K562 (cell line): ENCODE data around the gene RPL19. TPM values are rescaled to one million over a fixed set of nuclear protein-coding genes. Genes with fewer than 3 reads are reported as not detected.
A peak's percentile ranks its signal among the peaks of the same experiment; 100 is the strongest.

ENCODE experiments used
- CREM ChIP-seq: IDR thresholded peaks from 2 replicates; pipeline ENCODE4 v1.6.1; 2014; ENCODE audit warnings: antibody characterized with exemption, low read depth
- DACH1 ChIP-seq: fragments of 450-650 bp; IDR thresholded peaks from 2 replicates; pipeline ENCODE4 v1.6.1; 2018; ENCODE audit not compliant: partially characterized antibody
- ELF4 ChIP-seq: fragments of 450-650 bp; formaldehyde crosslinking; IDR thresholded peaks from 2 replicates; pipeline ENCODE4 v1.4.0; 2022; ENCODE audit warnings: missing genetic modification characterization
- ETV6 ChIP-seq, 3 experiments: fragments of 150-350 bp in 1 of 3; sonication (generic) in 1 of 3; formaldehyde crosslinking in 1 of 3; IDR thresholded peaks; 2 replicates each; pipeline versions ENCODE4 v1.6.1 to v1.8.0; 2014 to 2022; ENCODE audit warnings: borderline replicate concordance in 2 of 3, low read depth in 2 of 3, antibody characterized with exemption in 1 of 3, low read length in 1 of 3, mild to moderate bottlenecking in 1 of 3, missing genetic modification reagents in 1 of 3
- JUN ChIP-seq, 2 experiments: sonication (generic) in 1 of 2; formaldehyde crosslinking in 1 of 2; IDR thresholded peaks; 2 replicates each; pipeline versions ENCODE4 v1.6.1 to v1.8.0; 2012 to 2022; ENCODE audit warnings: borderline replicate concordance in 2 of 2, mild to moderate bottlenecking in 2 of 2, improper control_type of control experiment in 1 of 2, low read depth in 1 of 2, low read length in 1 of 2, missing genetic modification reagents in 1 of 2
- MAZ ChIP-seq, 2 experiments: fragments of 450-650 bp in 1 of 2; sonication (generic) in 1 of 2; formaldehyde crosslinking; IDR thresholded peaks in 1 of 2; conservative IDR thresholded peaks in 1 of 2; 2 replicates each; pipeline versions ENCODE4 v1.4.0 to v1.5.0; 2020; ENCODE audit warnings: mild to moderate bottlenecking in 1 of 2, missing genetic modification reagents in 1 of 2
- NRF1 ChIP-seq, 2 experiments: fragments of 450-650 bp; IDR thresholded peaks in 1 of 2; conservative IDR thresholded peaks in 1 of 2; 2 replicates each; pipeline ENCODE4 v1.6.1; 2014; ENCODE audit warnings: mild to moderate bottlenecking in 2 of 2
- POLR2A ChIP-seq: fragments of 450-650 bp; conservative IDR thresholded peaks from 2 replicates; pipeline ENCODE4 v1.6.1; 2016
- POLR2AphosphoS5 ChIP-seq: IDR thresholded peaks from 2 replicates; pipeline ENCODE4 v1.6.1; 2011; ENCODE audit warnings: mild to moderate bottlenecking, low read depth, low read length, moderate library complexity; ENCODE audit not compliant: control insufficient read depth, insufficient read depth
- SMARCE1 ChIP-seq: fragments of 450-650 bp; IDR thresholded peaks from 2 replicates; pipeline ENCODE4 v1.7.1; 2016; ENCODE audit warnings: mild to moderate bottlenecking
- SOX6 ChIP-seq: fragments of 450-650 bp; IDR thresholded peaks from 2 replicates; pipeline ENCODE4 v1.6.1; 2014; ENCODE audit warnings: mild to moderate bottlenecking
- SREBF2 ChIP-seq: sonication (generic); formaldehyde crosslinking; IDR thresholded peaks from 2 replicates; pipeline ENCODE4 v1.4.0; 2020; ENCODE audit warnings: mild to moderate bottlenecking, missing genetic modification reagents
- SUPT5H ChIP-seq: fragments of 450-650 bp; IDR thresholded peaks from 2 replicates; pipeline ENCODE4 v1.6.1; 2016
- ZNF507 ChIP-seq: conservative IDR thresholded peaks from 2 replicates; pipeline ENCODE4 v1.6.1; 2017; ENCODE audit warnings: missing genetic modification characterization, missing compliant biosample characterization
- ZNF644 ChIP-seq: fragments of 200-800 bp; sonication (Bioruptor generic); IDR thresholded peaks from 2 replicates; pipeline ENCODE4 v1.6.1; 2016; ENCODE audit warnings: low read depth, missing genetic modification characterization, missing compliant biosample characterization
- polyA plus RNA-seq, 8 experiments: library from polyadenylated mRNA; depleted of rRNA in 4 of 8; stranded (reverse) in 5 of 8; unstranded in 3 of 8; fragments of >200 nt; fragmentation: Nextera tagmentation in 2 of 8; fragmentation: Illumina TruSeq in 1 of 8; extraction: Ambion mirVana in 2 of 8; extraction: Trizol in 1 of 8; gene quantifications; 2 replicates each; pipeline versions ENCODE4 v1.2.1 to v1.2.3, GENCODE V29; 2011 to 2014; ENCODE audit warnings: inconsistent platforms in 1 of 8, missing spikeins in 1 of 8
- total RNA-seq, 7 experiments: library from RNA; depleted of rRNA in 6 of 7; stranded (reverse); fragments of >200 nt in 6 of 7; fragmentation: Illumina TruSeq in 2 of 7; extraction: Trizol in 2 of 7; gene quantifications; 2 replicates each; pipeline versions ENCODE4 v1.2.1 to v1.2.3, GENCODE V29; 2011 to 2021; ENCODE audit warnings: low replicate concordance in 1 of 7
- TF ChIP-seq, protein P1 (sequence below): fragments of 450-650 bp; IDR thresholded peaks from 2 replicates; pipeline ENCODE4 v1.6.1; 2016
- TF ChIP-seq, protein P2 (sequence below), 3 experiments: fragments of 200-800 bp in 1 of 3; fragments of 250-450 bp in 1 of 3; fragments of 450-650 bp in 1 of 3; sonication (Bioruptor Pico) in 1 of 3; sonication (Bioruptor generic) in 1 of 3; formaldehyde crosslinking in 1 of 3; IDR thresholded peaks; 2 replicates each; pipeline versions ENCODE4 v1.6.1 to v1.8.0; 2016 to 2022; ENCODE audit warnings: mild to moderate bottlenecking in 2 of 3, missing genetic modification characterization in 2 of 3, missing compliant biosample characterization in 1 of 3, moderate library complexity in 1 of 3
- TF ChIP-seq, protein P3 (sequence below): IDR thresholded peaks from 2 replicates; pipeline ENCODE4 v1.6.1; 2011; ENCODE audit warnings: borderline replicate concordance, low read depth, mild to moderate bottlenecking, moderate library complexity, low read length; ENCODE audit not compliant: insufficient read depth, poor library complexity, severe bottlenecking
- TF ChIP-seq, protein P4 (sequence below): fragments of 450-650 bp; IDR thresholded peaks from 2 replicates; pipeline ENCODE4 v1.6.1; 2014; ENCODE audit warnings: low read depth, mild to moderate bottlenecking, moderate library complexity, borderline replicate concordance

The RPL19 gene
- total and polyA plus RNA-seq, 9 of the 15 experiments (the other 6 are each of a cell fraction or from before 2014, with no cell fraction given) = 2,263 to 4,614 (median 3,727) TPM

DNA sequence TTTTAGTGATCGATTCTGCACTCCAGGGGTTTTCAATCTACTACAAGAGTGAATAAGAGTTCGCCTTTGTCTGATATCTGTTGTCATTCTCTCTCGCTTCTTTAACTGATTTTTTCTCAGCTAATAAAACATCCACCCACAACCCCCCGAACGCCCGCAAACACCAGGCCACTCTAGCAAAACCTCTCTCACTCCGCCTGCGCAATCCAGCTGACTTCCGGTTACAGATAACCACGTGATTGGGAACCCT is 338 bp upstream of the RPL19 start (continued):
- TF ChIP-seq NRF1 (conservative IDR thresholded peaks at IDR 0.05 in 1 of 2, IDR thresholded peaks at IDR 0.05 in 1 of 2) (peak; percentile 96), POLR2AphosphoS5 (0 out of 2 replicates have a peak, but pooled peaks have one; percentile 14), MAZ (CRISPR knock-in tag; conservative IDR thresholded peaks at IDR 0.05 in 1 of 2, IDR thresholded peaks at IDR 0.05 in 1 of 2) (no peak), ZNF644 (tag) (no peak), POLR2A (peak; percentile 77; the same call in 1 of the 2 replicates), SMARCE1 (no peak), DACH1 (peak; percentile 29), SOX6 (no peak), SREBF2 (CRISPR knock-in tag) (no peak), ZNF507 (no peak), SUPT5H (0 out of 2 replicates have a peak, but pooled peaks have one; percentile 55), ELF4 (CRISPR knock-in tag) (0 out of 2 replicates have a peak, but pooled peaks have one; percentile 3), ETV6 (IDR thresholded peaks at IDR 0.05; ENCODE audit: borderline replicate concordance in 1 of 2, low read depth in 2 of 2, low read length in 1 of 2) (no peak), ETV6 (CRISPR knock-in tag; IDR thresholded peaks at IDR 0.05; ENCODE audit: borderline replicate concordance) (no peak), CREM (no peak), JUN (IDR thresholded peaks at IDR 0.05; ENCODE audit: borderline replicate concordance, low read depth, low read length) (0 out of 2 replicates have a peak, but pooled peaks have one; percentile 8), JUN (CRISPR knock-in tag; IDR thresholded peaks at IDR 0.05; ENCODE audit: borderline replicate concordance) (no peak)
- TF ChIP-seq, protein P1, sequence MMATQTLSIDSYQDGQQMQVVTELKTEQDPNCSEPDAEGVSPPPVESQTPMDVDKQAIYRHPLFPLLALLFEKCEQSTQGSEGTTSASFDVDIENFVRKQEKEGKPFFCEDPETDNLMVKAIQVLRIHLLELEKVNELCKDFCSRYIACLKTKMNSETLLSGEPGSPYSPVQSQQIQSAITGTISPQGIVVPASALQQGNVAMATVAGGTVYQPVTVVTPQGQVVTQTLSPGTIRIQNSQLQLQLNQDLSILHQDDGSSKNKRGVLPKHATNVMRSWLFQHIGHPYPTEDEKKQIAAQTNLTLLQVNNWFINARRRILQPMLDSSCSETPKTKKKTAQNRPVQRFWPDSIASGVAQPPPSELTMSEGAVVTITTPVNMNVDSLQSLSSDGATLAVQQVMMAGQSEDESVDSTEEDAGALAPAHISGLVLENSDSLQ = no peak
- TF ChIP-seq, protein P2, sequence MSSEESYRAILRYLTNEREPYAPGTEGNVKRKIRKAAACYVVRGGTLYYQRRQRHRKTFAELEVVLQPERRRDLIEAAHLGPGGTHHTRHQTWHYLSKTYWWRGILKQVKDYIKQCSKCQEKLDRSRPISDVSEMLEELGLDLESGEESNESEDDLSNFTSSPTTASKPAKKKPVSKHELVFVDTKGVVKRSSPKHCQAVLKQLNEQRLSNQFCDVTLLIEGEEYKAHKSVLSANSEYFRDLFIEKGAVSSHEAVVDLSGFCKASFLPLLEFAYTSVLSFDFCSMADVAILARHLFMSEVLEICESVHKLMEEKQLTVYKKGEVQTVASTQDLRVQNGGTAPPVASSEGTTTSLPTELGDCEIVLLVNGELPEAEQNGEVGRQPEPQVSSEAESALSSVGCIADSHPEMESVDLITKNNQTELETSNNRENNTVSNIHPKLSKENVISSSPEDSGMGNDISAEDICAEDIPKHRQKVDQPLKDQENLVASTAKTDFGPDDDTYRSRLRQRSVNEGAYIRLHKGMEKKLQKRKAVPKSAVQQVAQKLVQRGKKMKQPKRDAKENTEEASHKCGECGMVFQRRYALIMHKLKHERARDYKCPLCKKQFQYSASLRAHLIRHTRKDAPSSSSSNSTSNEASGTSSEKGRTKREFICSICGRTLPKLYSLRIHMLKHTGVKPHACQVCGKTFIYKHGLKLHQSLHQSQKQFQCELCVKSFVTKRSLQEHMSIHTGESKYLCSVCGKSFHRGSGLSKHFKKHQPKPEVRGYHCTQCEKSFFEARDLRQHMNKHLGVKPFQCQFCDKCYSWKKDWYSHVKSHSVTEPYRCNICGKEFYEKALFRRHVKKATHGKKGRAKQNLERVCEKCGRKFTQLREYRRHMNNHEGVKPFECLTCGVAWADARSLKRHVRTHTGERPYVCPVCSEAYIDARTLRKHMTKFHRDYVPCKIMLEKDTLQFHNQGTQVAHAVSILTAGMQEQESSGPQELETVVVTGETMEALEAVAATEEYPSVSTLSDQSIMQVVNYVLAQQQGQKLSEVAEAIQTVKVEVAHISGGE (CRISPR knock-in tag; IDR thresholded peaks at IDR 0.05) = 0 out of 6 replicates have a peak, but pooled peaks of 1 of the 3 experiments have one; percentile 6
- TF ChIP-seq, protein P3, sequence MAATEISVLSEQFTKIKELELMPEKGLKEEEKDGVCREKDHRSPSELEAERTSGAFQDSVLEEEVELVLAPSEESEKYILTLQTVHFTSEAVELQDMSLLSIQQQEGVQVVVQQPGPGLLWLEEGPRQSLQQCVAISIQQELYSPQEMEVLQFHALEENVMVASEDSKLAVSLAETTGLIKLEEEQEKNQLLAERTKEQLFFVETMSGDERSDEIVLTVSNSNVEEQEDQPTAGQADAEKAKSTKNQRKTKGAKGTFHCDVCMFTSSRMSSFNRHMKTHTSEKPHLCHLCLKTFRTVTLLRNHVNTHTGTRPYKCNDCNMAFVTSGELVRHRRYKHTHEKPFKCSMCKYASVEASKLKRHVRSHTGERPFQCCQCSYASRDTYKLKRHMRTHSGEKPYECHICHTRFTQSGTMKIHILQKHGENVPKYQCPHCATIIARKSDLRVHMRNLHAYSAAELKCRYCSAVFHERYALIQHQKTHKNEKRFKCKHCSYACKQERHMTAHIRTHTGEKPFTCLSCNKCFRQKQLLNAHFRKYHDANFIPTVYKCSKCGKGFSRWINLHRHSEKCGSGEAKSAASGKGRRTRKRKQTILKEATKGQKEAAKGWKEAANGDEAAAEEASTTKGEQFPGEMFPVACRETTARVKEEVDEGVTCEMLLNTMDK = no peak
- TF ChIP-seq, protein P4, sequence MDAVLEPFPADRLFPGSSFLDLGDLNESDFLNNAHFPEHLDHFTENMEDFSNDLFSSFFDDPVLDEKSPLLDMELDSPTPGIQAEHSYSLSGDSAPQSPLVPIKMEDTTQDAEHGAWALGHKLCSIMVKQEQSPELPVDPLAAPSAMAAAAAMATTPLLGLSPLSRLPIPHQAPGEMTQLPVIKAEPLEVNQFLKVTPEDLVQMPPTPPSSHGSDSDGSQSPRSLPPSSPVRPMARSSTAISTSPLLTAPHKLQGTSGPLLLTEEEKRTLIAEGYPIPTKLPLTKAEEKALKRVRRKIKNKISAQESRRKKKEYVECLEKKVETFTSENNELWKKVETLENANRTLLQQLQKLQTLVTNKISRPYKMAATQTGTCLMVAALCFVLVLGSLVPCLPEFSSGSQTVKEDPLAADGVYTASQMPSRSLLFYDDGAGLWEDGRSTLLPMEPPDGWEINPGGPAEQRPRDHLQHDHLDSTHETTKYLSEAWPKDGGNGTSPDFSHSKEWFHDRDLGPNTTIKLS = no peak
